Measurements from ENCODE around the gene NTF3.

GRCh38 chr12:5525783-5526367, 94.0 kb downstream of the NTF3 start:
- TF ChIP-seq CTCF (IDR thresholded peaks at IDR 0.05; ENCODE audit: borderline replicate concordance, extremely low read depth, low read length, poor library complexity, severe bottlenecking) (no peak), EZH2 (IDR thresholded peaks at IDR 0.05; ENCODE audit: borderline replicate concordance, low read depth, low read length, severe bottlenecking) (no peak)

All from DND-41 (cell line).